ENCODE measurements around the gene SLC6A1. TPM values are rescaled to one million over a fixed set of nuclear protein-coding genes. Genes with fewer than 3 reads are reported as not detected.

The SLC6A1 gene
- total RNA-seq, 1 donor from 2014 or later = 0.77 TPM

DNA sequence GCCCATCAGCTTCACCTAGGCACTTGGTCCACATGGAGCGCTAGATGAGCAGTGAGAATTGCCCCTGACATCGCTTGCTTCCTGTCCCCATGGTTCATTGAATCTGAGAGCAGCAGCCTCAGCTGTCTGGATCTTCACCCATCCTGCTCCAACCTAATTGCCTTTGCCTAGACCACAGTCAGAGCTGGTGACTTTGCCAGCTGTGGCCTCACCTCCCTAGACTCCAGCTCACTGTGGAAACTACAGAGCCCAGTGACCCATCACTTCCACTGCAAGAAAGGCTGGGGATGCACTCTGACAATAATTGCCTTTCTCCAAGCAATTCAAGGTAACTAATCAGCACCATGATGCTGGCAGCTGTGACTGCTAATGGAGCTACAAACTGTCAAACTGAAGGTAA lies 30.6 kb upstream of the SLC6A1 start:
- Histone ChIP-seq H3K27me3 (ENCODE audit: low read depth) (peaks cover 32% of the 10 kb centered on the region), H3K9me3 (replicated peaks) (no peaks in the 10 kb centered on the region), H3K36me3 (no peaks in the 10 kb centered on the region), H3K4me3 (no peak overlapping the region), H3K4me1 (peaks cover 21% of the 10 kb centered on the region), H3K27ac (replicated peaks) (no peak overlapping the region)
- intact Hi-C loops (cut with micrococcal nuclease) = no loop called here
- no peak for DNase-seq
- TF ChIP-seq, protein P1, sequence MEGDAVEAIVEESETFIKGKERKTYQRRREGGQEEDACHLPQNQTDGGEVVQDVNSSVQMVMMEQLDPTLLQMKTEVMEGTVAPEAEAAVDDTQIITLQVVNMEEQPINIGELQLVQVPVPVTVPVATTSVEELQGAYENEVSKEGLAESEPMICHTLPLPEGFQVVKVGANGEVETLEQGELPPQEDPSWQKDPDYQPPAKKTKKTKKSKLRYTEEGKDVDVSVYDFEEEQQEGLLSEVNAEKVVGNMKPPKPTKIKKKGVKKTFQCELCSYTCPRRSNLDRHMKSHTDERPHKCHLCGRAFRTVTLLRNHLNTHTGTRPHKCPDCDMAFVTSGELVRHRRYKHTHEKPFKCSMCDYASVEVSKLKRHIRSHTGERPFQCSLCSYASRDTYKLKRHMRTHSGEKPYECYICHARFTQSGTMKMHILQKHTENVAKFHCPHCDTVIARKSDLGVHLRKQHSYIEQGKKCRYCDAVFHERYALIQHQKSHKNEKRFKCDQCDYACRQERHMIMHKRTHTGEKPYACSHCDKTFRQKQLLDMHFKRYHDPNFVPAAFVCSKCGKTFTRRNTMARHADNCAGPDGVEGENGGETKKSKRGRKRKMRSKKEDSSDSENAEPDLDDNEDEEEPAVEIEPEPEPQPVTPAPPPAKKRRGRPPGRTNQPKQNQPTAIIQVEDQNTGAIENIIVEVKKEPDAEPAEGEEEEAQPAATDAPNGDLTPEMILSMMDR (IDR thresholded peaks at IDR 0.05; ENCODE audit: borderline replicate concordance) = no peak

DNA sequence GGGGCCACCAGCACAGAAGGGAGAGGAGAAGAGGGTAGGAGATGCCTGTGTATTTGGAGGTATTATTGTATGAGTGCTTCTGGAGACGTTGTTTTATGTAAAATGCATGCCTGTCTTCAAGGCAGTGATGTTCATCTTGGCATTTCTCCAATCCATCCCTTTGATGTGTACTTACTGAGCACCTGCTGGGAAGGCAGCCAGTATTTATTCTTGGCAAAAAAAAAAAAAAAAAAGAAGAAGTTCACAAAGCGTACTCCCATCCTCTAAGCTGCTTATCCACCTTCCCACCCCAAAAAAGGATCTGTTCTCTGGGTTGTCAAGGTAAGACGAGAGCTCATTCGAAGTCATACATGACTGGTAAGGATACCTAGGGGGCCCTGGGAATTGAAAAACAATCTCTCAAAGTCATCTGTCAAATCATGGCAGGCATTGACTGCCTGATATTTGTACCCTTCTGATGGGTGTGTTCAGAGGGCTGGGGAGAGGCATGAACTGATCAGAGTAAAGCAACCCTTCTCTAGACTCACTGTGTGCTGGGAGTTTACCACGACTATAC lies 30.0 kb upstream of the SLC6A1 start:
- no peak for DNase-seq
- TF ChIP-seq, protein P1 (IDR thresholded peaks at IDR 0.05; ENCODE audit: borderline replicate concordance) = no peak
- no peaks in the 10 kb centered on the region for H3K9me3 ChIP-seq (replicated peaks)
- H3K4me1 ChIP-seq = peaks cover 14% of the 10 kb centered on the region
- intact Hi-C loops (cut with micrococcal nuclease) = no loop called here
- no peak overlapping the region for H3K27ac ChIP-seq (replicated peaks)
- peaks cover 38% of the 10 kb centered on the region for H3K27me3 ChIP-seq (ENCODE audit: low read depth)
- no peak overlapping the region for H3K4me3 ChIP-seq
- no peaks in the 10 kb centered on the region for H3K36me3 ChIP-seq

DNA sequence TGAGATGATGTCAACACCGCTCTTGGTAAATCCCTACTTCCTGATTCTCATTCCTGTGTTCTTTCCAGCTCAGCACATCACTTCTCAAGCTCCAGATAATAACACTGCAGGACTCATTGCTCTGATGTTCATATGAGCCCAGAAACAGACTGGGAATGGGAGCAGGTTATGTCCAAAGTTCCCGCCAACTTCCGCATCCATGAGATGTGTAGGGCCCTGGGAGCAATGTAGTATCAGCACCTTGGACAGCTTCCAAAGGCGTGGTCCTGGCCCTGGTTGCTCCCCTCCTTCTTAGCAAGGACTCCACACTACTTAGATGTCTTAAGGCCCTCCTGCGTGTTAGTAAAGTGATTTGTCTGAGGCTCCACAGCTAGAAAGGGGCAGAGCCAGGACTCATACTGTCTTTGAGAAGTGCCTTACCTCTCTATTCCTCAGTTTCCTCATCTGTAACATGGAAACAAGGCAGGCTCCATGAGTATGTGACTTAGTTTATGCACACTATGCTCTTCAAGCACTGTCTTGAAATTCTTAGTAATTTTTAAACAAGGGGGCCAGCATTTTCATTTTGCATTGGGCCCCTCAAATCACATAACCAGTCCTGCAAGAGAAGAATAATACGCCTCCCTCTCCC lies 27.9 kb upstream of the SLC6A1 start:
- H3K27me3 ChIP-seq (ENCODE audit: low read depth) = peaks cover 51% of the 10 kb centered on the region
- H3K9me3 ChIP-seq (replicated peaks) = no peaks in the 10 kb centered on the region
- no peaks in the 10 kb centered on the region for H3K36me3 ChIP-seq
- H3K4me3 ChIP-seq = no peak overlapping the region
- H3K4me1 ChIP-seq = no peaks in the 10 kb centered on the region
- H3K27ac ChIP-seq (replicated peaks) = no peak overlapping the region
- DNase-seq = no peak
- intact Hi-C loops (cut with micrococcal nuclease) = no loop called here
- TF ChIP-seq, protein P1 (IDR thresholded peaks at IDR 0.05; ENCODE audit: borderline replicate concordance) = no peak

DNA sequence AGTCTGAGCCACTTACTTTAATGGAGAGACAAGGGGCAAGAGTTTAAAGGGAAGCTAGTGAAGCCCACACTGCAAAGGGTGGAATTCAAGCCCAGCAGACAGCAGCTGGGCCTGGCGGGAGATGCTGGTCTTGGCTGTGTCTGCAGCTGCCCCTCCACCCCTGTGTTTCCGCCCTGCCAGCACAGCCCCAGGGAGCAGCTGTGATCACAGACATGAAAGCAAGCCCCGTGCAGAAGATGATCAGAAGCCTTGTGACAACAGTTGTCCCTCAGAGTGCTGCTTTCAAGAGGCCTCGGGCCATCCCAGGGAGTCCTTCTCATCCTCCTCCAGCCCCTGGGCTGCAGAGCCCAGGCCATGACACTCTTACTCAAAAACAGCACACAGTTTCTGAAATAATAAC lies 24.1 kb upstream of the SLC6A1 start:
- TF ChIP-seq, protein P1 (IDR thresholded peaks at IDR 0.05; ENCODE audit: borderline replicate concordance) = no peak
- intact Hi-C loops (cut with micrococcal nuclease) = no loop called here
- peaks cover 82% of the 10 kb centered on the region for H3K27me3 ChIP-seq (ENCODE audit: low read depth)
- DNase-seq = no peak
- no peak overlapping the region for H3K27ac ChIP-seq (replicated peaks)
- no peak overlapping the region for H3K4me3 ChIP-seq
- no peaks in the 10 kb centered on the region for H3K36me3 ChIP-seq
- no peaks in the 10 kb centered on the region for H3K9me3 ChIP-seq (replicated peaks)
- no peaks in the 10 kb centered on the region for H3K4me1 ChIP-seq

DNA sequence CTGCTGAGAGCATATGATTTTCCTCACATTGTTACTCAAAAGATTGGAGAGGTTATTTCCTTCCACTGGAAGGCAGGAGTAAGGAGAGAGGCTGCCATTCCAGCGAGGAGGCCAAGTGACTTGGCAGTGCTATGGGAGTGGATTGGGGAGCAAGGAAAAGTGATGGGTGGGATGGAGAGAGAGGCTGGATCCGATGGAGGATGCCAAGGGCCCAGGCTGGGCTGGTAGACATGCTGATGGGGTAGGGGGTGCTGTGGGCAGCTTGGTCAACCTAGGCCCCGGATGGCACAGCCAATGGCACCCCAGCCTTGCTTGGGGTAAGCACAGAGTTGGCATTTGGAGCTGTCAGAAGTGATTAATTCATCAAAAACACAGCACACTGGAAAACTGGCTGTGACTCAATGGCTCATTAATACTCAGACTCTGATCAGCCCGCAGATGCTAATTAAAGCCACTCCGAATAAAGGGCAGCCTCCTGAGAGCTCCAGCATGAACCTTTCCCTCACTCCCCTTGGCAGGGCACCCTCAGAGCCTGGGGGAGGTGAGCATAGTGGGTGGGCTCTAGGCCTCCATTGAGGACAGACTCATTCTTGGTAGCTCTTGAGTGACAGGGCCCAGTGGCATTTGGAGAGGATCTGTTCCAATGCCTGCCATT lies 22.1 kb upstream of the SLC6A1 start:
- Histone ChIP-seq H3K4me3 (no peak overlapping the region), H3K27ac (replicated peaks) (no peak overlapping the region), H3K4me1 (no peaks in the 10 kb centered on the region), H3K9me3 (replicated peaks) (no peaks in the 10 kb centered on the region), H3K36me3 (no peaks in the 10 kb centered on the region), H3K27me3 (ENCODE audit: low read depth) (peaks cover 88% of the 10 kb centered on the region)
- TF ChIP-seq, protein P1 (IDR thresholded peaks at IDR 0.05; ENCODE audit: borderline replicate concordance) = no peak
- intact Hi-C loops (cut with micrococcal nuclease) = no loop called here
- DNase-seq = no peak
